DND-41 (cell line): ENCODE measurements around the gene TMEM232.

Experiments used
- CTCF ChIP-seq: IDR thresholded peaks from 2 replicates; pipeline ENCODE4 v1.5.1; 2012; ENCODE audit warnings: borderline replicate concordance, low read length, moderate library complexity, mild to moderate bottlenecking; ENCODE audit not compliant: poor library complexity, severe bottlenecking; ENCODE audit errors: extremely low read depth
- EZH2 ChIP-seq: IDR thresholded peaks from 3 replicates; pipeline ENCODE4 v1.6.1; 2012; ENCODE audit warnings: borderline replicate concordance, low read depth, mild to moderate bottlenecking, moderate library complexity, low read length, inconsistent platforms; ENCODE audit not compliant: severe bottlenecking

GRCh38 chr5:110371725-110372041 is 354.8 kb downstream of the TMEM232 start:
- TF ChIP-seq EZH2 (no peak), CTCF (no peak)
